IPS-20b (cell line): Measurements from ENCODE around the gene SLC25A12.

ENCODE experiments used
- H3K27ac ChIP-seq: one replicate; pipeline ENCODE4 v1.5.1; 2013; ENCODE audit warnings: low read length
- H3K27me3 ChIP-seq: 2 replicates; pipeline ENCODE4 v1.6.1; 2013; ENCODE audit warnings: mild to moderate bottlenecking, low read length, inconsistent platforms; ENCODE audit not compliant: insufficient read depth
- H3K36me3 ChIP-seq: 2 replicates; pipeline ENCODE4 v1.6.1; 2013; ENCODE audit warnings: low read depth, mild to moderate bottlenecking, inconsistent platforms, low read length, moderate library complexity; ENCODE audit not compliant: insufficient read depth
- H3K4me1 ChIP-seq: 2 replicates; pipeline ENCODE4 v1.6.1; 2013; ENCODE audit warnings: mild to moderate bottlenecking, control low read depth, inconsistent platforms, low read length, moderate library complexity; ENCODE audit not compliant: insufficient read depth
- H3K4me3 ChIP-seq: 2 replicates; pipeline ENCODE4 v1.5.1; 2013; ENCODE audit warnings: mild to moderate bottlenecking, low read length, inconsistent platforms
- H3K9ac ChIP-seq: 2 replicates; pipeline ENCODE4 v1.6.1; 2013; ENCODE audit warnings: low read depth, mild to moderate bottlenecking, inconsistent platforms, low read length, moderate library complexity
- H3K9me3 ChIP-seq: 2 replicates; pipeline ENCODE4 v1.6.1; 2013; ENCODE audit warnings: mild to moderate bottlenecking, low read depth, low read length, inconsistent platforms; ENCODE audit not compliant: insufficient read depth

SLC25A12 gene

GRCh38 chr2:171847627-171848026, 46.4 kb downstream of the SLC25A12 start:
- Histone ChIP-seq H3K27me3 (no peaks in the 10 kb centered on the region), H3K4me1 (no peaks in the 10 kb centered on the region), H3K27ac (no peak overlapping the region), H3K36me3 (no peaks in the 10 kb centered on the region), H3K9me3 (no peaks in the 10 kb centered on the region), H3K9ac (no peak overlapping the region), H3K4me3 (no peak overlapping the region)

DNA sequence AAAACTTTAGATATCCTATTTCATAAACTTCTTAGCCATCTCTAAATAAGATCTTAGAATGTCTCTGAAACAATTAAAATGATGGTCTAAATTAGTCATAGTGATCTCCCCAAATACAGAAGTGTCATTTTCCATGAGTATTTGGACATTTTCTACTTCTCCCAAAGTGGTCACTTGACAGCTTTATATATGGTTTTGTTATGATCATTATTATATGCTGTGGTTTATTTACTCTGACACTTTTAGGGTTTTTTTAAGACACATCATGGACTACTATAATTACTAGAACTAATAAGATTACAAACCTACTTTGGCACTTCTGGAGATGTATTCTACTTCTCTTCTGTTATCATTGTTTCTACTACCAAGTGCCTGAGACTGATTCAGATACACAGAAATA, 47.1 kb downstream of the SLC25A12 start:
- no peaks in the 10 kb centered on the region for H3K4me1 ChIP-seq
- H3K4me3 ChIP-seq, result no peak overlapping the region
- no peaks in the 10 kb centered on the region for H3K27me3 ChIP-seq
- H3K36me3 ChIP-seq, result no peaks in the 10 kb centered on the region
- no peak overlapping the region for H3K27ac ChIP-seq
- H3K9me3 ChIP-seq, result no peaks in the 10 kb centered on the region
- no peak overlapping the region for H3K9ac ChIP-seq

DNA sequence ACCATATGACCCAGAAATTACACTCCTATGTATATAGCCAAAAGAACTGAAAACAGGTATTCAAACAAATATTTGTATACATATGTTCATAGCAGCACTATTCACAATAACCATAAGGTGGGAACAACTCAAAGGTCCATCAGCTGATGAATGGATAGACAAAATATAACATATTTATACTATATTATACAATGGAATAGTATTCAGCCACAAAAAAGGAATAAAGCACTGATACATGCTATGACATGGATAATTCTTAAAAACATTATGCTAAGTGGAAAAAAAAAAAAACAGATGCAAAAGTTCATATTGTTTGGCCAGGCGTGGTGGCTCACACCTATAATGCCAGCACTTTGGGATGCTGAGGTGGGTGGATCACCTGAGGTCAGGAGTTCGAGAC, 52.0 kb downstream of the SLC25A12 start:
- Histone ChIP-seq H3K9ac (no peak overlapping the region), H3K9me3 (no peaks in the 10 kb centered on the region), H3K4me1 (no peaks in the 10 kb centered on the region), H3K4me3 (no peak overlapping the region), H3K27ac (no peak overlapping the region), H3K36me3 (peaks cover 2% of the 10 kb centered on the region), H3K27me3 (no peaks in the 10 kb centered on the region)

GRCh38 chr2:171837736-171838135, 56.3 kb downstream of the SLC25A12 start:
- Histone ChIP-seq H3K36me3 (peaks cover 44% of the 10 kb centered on the region), H3K9me3 (peaks cover 19% of the 10 kb centered on the region), H3K27ac (no peak overlapping the region), H3K27me3 (no peaks in the 10 kb centered on the region), H3K4me3 (no peak overlapping the region), H3K4me1 (no peaks in the 10 kb centered on the region), H3K9ac (no peak overlapping the region)

DNA sequence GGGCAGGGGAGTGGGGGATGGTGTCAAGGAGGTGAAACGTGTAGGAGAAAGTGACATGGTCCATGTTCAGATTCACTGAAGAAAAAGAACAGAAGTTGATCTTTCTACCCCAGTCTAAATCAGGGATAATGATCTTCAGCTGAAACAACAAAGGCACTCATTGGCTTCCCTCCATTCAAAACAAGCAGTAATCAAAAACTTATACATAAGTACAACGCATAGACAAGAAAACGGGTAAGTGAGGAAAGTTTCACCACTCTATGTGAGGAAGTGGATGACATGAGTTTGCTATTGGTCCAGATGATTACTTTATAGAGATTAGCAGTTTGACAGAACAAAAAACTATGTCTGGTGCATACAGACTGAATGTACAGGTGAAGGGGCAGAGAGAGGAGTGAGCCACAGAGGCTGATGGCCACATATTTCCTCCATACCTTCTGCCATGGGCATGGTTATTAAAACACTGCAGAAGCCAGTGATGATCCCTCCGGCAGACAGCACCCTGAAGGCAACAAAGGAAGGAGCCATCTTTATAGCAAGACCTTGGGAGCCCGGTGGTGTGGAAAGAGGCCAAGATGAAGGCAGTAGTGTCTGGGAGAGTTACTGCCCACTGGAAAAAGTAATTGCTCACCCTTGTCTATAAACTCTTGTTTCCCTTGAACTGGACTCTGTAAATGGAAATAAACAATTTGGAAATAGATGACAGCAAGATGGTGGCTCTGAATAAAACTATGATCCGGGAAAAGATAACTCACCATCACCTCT, 57.7 kb downstream of the SLC25A12 start:
- Histone ChIP-seq H3K27me3 (no peaks in the 10 kb centered on the region), H3K4me1 (no peaks in the 10 kb centered on the region), H3K36me3 (peaks cover 58% of the 10 kb centered on the region), H3K9me3 (peaks cover 33% of the 10 kb centered on the region), H3K4me3 (no peak overlapping the region), H3K27ac (no peak overlapping the region), H3K9ac (no peak overlapping the region)

DNA sequence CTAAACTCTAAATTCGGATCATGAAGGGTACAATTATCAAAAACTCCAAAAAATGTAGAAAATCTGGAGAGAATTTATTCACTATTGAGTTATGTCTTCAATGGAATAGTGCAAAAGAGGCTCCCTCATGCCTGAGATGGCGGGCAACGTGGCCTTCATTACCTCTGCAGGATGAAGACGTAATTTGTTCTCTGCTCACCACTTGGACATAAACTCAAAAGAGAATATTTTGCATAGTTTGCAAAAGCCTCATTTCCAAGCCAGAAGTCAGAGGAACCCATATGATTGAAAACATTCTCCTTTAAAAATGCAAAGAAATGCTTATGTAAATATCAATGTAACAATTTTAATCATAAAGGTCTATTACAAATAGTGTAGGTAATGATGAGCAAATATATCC, 58.7 kb downstream of the SLC25A12 start:
- no peak overlapping the region for H3K4me3 ChIP-seq
- H3K9me3 ChIP-seq, result peaks cover 42% of the 10 kb centered on the region
- no peak overlapping the region for H3K9ac ChIP-seq
- H3K36me3 ChIP-seq, result peaks cover 67% of the 10 kb centered on the region
- H3K4me1 ChIP-seq, result no peaks in the 10 kb centered on the region
- no peak overlapping the region for H3K27ac ChIP-seq
- no peaks in the 10 kb centered on the region for H3K27me3 ChIP-seq

- Histone ChIP-seq H3K4me1 (no peaks in the 10 kb centered on the region), H3K27me3 (no peaks in the 10 kb centered on the region), H3K9me3 (peaks cover 53% of the 10 kb centered on the region), H3K27ac (no peak overlapping the region), H3K36me3 (peaks cover 78% of the 10 kb centered on the region), H3K4me3 (no peak overlapping the region), H3K9ac (no peak overlapping the region)
Measured at GRCh38 chr2:171834286-171834685, 59.8 kb downstream of the SLC25A12 start.

GRCh38 chr2:171832489-171832888, 61.6 kb downstream of the SLC25A12 start:
- Histone ChIP-seq H3K4me3 (no peak overlapping the region), H3K27ac (no peak overlapping the region), H3K36me3 (peaks cover 84% of the 10 kb centered on the region), H3K9me3 (peaks cover 56% of the 10 kb centered on the region), H3K27me3 (no peaks in the 10 kb centered on the region), H3K4me1 (no peaks in the 10 kb centered on the region), H3K9ac (no peak overlapping the region)

- no peaks in the 10 kb centered on the region for H3K27me3 ChIP-seq
- no peak overlapping the region for H3K9ac ChIP-seq
- peaks cover 67% of the 10 kb centered on the region for H3K36me3 ChIP-seq
- H3K4me1 ChIP-seq, result no peaks in the 10 kb centered on the region
- H3K27ac ChIP-seq, result no peak overlapping the region
- no peak overlapping the region for H3K4me3 ChIP-seq
- H3K9me3 ChIP-seq, result peaks cover 56% of the 10 kb centered on the region
Measured at GRCh38 chr2:171830039-171830438, 64.0 kb downstream of the SLC25A12 start.

GRCh38 chr2:171824086-171824485, 70.0 kb downstream of the SLC25A12 start:
- Histone ChIP-seq H3K27ac (no peak overlapping the region), H3K36me3 (peaks cover 8% of the 10 kb centered on the region), H3K4me1 (no peaks in the 10 kb centered on the region), H3K4me3 (no peak overlapping the region), H3K9ac (no peak overlapping the region), H3K9me3 (0 out of 2 replicates have a peak, but pooled peaks cover under 1% of the 10 kb centered on the region), H3K27me3 (no peaks in the 10 kb centered on the region)

DNA sequence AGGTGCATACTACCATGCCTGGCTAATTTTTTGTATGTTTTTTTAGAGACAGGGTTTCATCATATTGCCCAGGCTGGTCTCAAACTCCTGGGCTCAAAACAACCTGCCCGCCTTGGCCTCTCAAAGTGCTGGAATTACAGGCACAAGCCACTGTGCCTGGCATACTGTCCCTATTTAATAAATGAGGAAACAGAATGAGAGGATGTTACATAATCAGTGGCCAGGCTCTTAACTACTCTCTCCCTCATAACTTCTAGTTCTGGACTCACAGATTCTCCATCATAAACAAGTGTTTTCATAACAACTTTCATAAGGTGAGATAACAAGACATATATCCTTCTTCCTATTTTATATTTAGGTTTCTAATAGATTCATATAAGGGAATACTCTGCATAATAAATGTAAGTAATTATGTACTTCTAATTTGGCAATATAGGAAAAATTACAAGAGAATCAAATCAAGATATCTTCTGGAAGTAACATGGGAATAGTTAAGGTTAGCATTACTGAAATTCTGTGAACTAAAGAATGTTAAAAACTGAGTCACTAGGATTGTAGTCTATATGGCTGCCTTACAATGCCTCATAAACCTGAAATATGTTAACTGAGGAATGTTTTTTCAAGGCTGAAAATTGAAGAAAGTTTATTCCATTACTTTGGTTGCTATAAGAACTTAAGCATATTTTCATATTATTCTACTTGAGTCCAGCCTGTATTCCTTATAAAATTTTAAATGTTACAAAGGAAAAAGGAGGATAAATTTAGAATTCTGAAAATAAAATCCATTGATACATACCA, 71.3 kb downstream of the SLC25A12 start:
- Histone ChIP-seq H3K4me1 (no peaks in the 10 kb centered on the region), H3K9me3 (no peaks in the 10 kb centered on the region), H3K36me3 (peaks cover 3% of the 10 kb centered on the region; the same call in 1 of the 2 replicates), H3K4me3 (no peak overlapping the region), H3K27ac (no peak overlapping the region), H3K9ac (no peak overlapping the region), H3K27me3 (no peaks in the 10 kb centered on the region)

DNA sequence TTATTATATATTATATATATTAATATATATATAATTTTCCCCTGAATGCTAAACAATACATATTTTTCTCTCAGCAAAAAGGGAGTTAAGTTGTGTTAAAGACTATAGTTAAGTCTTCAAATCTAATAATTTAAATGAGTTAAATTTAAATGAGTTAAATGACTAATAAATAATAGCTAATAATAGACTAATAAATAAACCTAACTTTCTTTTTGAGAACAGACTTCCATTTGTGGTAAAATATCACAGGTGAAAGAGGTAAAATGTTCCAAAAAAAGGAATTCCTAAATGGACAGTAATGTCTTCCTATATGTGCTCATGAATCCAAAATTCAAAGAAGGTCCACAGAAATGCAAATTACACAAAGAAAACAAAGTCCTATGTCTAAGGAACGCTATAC, 74.6 kb downstream of the SLC25A12 start:
- no peak overlapping the region for H3K27ac ChIP-seq
- H3K9ac ChIP-seq, result no peak overlapping the region
- H3K4me3 ChIP-seq, result no peak overlapping the region
- H3K9me3 ChIP-seq, result no peaks in the 10 kb centered on the region
- no peaks in the 10 kb centered on the region for H3K36me3 ChIP-seq
- H3K27me3 ChIP-seq, result no peaks in the 10 kb centered on the region
- H3K4me1 ChIP-seq, result no peaks in the 10 kb centered on the region
